GM12801 (cell line): ENCODE results near the gene TMEM170A.

Experiments
- TF ChIP-seq, protein P1 (sequence below): IDR thresholded peaks from one replicate; pipeline ENCODE4 v1.5.1; 2011; ENCODE audit warnings: control low read depth; ENCODE audit not compliant: insufficient read length; ENCODE audit errors: extremely low read depth

TMEM170A gene

DNA sequence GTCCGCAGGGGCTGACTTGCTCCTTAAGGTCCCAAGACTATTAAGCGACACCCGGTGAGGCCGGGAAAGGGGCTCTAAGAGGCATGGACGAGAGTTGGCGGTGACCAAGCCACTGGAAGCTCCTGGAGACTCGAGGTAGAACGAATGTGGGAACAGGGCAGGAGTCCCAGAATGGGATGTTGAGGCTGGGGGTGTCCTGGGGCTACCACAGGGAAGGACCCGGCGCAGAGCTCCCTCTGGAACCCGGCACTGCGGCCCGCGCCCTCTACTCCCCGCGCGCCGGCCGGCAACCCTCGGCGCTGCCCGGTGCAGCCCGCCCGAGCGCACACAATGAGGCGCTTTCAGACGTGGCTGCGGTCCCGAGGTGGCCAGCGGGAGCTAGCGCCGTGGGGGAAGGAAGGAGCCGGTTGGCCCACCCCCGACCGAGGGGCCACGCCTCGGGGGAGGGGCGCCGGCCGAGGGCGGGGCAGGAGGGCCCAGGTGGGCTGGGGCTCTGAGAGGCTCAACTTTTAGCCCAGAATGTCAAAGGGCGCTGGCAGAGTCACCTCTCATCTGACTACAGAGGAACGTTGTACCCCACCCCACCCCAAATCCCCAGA lies 30.7 kb upstream of the TMEM170A start, which contains the start of gene CHST6:
TSS of gene CHST6 (minus strand) at position 366 of the 599 bp plus-strand sequence. CDS start 15,613 bp downstream, outside the sequence.
- TF ChIP-seq, protein P1, sequence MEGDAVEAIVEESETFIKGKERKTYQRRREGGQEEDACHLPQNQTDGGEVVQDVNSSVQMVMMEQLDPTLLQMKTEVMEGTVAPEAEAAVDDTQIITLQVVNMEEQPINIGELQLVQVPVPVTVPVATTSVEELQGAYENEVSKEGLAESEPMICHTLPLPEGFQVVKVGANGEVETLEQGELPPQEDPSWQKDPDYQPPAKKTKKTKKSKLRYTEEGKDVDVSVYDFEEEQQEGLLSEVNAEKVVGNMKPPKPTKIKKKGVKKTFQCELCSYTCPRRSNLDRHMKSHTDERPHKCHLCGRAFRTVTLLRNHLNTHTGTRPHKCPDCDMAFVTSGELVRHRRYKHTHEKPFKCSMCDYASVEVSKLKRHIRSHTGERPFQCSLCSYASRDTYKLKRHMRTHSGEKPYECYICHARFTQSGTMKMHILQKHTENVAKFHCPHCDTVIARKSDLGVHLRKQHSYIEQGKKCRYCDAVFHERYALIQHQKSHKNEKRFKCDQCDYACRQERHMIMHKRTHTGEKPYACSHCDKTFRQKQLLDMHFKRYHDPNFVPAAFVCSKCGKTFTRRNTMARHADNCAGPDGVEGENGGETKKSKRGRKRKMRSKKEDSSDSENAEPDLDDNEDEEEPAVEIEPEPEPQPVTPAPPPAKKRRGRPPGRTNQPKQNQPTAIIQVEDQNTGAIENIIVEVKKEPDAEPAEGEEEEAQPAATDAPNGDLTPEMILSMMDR = no peak

DNA sequence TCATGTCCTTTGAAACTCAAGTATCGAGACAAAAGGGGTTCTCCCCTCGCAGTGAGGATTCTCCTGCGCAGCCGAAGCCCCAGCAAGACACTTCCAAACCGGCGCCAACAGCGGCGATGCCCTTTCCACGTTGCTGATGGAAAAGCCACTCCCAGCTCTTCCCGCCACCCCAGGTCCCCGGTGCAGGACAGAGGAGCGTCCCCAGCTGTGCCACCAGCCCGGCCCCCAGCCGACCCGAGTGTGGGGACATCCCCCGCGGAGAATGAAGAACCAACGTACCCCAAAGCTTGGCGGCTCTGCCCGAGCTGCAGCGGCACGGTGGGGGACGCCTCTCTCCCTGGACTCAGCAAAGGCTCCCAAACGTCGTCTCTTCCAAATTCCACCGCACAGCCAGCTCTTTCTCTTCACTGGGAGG lies 30.2 kb upstream of the TMEM170A start:
- TF ChIP-seq, protein P1 = no peak

DNA sequence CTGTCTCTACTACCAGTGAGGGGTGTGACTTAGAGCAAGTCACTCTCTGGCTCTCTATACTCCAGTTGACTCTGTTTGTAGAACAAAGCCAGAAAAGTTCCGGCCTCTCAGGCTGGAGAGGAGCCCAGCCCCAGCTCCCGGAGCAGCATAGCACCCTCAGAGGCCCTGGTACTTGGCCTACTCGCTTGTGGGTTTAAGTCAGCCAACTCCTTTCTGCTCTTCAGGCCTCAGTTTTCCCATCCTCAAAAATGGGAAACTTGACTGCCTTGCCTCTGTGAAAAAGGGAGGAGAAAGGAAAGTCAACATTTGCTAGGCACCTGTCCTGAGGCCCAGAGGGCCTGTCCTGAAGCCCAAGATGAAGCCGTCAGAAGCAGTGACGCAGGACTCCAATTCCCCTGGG lies 29.7 kb upstream of the TMEM170A start:
- TF ChIP-seq, protein P1 = no peak

DNA sequence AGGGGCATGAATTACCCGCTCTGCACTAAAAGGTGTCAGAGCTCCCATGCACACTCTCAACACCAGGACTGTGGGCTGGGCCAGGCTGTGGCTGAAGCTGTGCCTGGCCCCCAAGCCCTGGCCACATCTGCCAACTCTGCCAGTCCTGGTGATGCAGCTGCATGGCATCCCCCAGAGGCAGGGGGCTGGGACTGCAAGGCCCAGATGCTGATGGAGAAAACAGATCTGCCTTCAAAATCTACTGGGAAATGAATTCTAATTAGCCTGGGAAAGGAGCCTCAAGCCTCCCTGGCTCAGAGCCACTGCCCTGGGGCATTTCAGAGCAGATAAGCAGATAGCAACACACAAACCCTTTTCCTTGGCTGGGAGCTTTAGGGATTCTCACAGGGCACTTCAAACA lies 27.4 kb upstream of the TMEM170A start:
- TF ChIP-seq, protein P1 = no peak

DNA sequence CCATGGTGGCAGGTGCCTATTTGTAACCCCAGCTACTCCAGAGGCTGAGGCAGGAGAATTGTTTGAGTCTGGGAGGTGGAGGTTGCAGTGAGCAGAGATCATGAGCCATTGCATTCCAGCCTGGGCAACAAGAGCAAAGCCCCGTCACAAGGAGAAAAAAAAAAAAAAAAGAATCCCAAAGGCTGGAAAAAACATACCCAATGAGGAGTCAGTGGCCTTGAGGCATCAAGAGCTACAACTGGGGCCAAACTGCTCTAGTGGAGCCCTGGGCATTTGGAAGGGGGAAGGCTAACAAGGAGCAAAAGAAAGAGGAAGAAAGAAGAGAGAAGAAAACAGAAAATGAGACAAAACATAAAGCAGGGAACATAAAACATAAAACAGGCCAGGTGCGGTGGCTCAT lies 23.8 kb upstream of the TMEM170A start:
- TF ChIP-seq, protein P1 = no peak

DNA sequence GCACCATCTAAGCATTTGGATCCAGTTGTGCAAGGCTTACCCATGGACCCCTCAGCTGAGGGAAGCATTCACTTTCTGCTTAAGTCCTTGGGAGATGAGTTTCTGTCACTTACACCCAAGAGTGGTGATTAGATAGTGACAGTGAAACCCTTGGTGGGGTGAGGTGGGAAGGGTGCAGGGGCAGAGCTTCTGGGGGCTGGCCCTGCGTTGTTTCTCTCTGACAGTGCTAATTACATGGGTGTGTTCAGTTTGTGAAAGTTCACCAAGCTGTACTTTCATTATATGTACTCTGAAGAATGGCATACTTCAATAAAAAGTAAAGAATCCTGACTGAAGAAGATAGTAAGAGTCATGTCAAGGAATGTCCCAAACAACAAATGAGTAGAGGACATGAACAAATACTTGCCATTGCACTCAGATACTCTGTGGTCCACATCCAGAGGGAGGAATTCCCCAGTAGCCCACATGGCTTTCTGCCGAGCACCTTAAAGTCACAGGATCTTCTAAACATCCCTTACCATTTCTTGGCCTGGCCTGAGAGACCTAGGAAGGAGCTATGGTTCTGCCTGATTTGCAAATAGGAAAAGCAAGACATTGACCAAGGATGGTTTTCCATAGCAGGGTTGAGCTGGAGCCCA lies 22.3 kb upstream of the TMEM170A start:
- TF ChIP-seq, protein P1 = no peak

DNA sequence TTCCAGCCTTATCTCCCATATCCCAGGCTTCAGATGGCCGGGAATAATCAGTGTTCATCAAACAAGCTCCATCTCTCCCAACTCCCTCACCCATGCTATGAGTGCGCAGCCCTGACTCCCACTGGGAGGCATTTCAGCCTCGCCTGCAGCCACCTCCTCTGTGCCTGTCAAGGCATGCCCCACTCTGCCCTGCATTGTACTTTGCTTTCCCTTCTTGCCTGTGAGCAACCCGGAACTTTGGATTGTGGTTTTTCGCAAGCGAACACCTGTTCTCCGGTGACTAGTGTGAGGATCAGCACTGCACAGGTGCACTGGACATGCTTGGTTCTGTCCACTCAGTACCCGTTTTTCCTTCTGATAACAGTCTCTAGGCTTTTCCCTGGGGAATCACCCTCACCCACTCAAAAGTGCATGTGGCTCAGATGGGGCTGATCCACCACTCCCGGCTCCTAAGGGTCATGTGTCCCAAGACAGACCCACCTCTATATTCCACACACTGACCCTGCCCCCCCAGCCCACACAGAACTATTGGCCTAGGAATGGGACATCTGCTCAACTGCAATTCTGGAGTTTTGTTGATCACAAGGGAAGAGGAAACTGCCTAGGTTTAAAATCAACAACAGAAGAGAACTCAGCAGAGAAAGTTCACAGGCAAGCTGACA lies 21.7 kb upstream of the TMEM170A start:
- TF ChIP-seq, protein P1 = no peak
